22Rv1 (cell line): ENCODE data around the gene TSHZ1.

Source experiments
- CTCF ChIP-seq: fragments of 450-650 bp; IDR thresholded peaks from 2 replicates; pipeline ENCODE4 v1.5.1; 2017; ENCODE audit warnings: mild to moderate bottlenecking
- ZFX ChIP-seq: fragments of 450-650 bp; IDR thresholded peaks from 2 replicates; pipeline ENCODE4 v1.6.1; 2017; ENCODE audit warnings: antibody characterized with exemption, borderline replicate concordance

DNA sequence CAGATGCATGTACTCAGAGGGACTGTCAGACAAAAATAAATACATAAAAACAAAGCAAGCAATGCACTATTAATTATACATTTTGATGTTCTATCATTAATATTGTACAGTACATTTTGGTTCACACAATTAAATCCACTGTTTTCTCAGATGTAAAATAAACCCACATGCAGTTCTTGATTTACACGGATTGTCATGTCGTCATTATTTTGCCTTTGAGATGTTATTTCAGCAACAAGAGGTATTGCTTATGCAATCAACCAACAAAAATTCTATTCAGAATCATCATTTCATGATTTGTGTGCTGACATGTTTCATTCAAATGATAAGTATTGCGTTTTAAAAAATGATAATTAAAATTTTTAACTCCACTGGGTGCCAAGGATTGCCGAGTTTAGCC is 79.2 kb downstream of the TSHZ1 start:
- TF ChIP-seq CTCF (no peak), ZFX (no peak)
